ENCODE data around the gene MACF1.
"Not testable (repeated sequence)": the region's sequence is repeated elsewhere in the genome, so short reads cannot be mapped to it uniquely, and the experiment has no call there.

Gene MACF1

DNA sequence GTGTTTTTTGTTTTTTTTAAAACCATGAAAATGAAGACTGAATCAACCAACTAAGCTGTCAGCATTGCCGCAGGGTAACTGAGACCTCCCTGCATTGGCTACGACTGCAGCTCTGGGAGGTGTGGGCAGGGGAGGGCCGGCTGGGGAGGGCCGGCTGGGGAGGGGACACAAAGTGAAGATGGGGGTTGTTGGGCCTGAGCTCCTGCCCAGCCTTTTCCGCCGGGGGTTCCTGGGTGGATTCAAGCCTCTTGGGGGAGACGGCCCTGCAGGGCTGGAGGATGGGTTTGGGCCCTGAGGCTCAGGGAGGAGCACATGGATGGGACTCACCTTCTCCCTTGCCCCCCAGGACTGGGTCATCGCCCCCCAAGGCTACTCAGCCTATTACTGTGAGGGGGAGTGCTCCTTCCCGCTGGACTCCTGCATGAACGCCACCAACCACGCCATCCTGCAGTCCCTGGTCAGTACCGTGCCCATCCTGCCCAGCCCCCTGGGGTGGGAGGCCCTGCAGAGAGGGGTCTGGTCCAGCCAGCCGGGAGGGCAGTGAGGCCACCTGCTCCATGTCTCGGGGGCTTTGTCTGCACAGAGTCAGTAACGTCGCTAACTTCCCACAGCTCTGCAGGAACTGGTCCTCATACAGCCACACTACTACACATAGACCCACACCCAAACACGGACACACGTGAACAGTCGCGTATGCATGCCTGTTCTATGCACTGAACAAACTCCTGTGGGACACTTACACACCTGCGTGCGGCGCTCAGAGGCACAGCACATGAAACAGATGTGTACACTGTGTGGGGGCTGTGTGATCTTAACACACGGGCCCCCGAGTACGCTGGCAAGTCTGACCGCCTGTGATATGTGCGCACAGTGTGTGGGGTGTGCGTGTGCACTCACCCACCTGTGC lies 318.4 kb downstream of the MACF1 start:
- DNase-seq = no peak

DNA sequence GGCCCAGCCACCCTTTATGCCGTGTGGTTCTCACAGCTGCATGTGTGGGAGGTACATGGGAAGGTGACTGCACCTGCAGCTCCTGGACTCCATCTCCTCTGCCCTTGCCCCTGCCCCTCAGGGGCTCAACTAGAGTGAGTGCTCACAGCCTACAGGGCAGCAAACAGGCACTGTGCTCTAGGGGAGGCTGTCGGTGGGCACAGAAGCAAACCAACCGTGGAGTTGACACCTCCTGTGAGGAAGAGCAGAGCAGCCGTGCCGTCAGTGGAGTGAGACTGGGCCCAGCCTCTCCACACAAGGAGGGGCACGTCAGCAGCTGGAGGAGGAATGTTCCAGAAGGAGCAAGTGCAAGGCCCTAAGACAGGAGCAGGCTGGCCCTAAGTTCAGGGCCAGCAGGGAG lies 319.7 kb downstream of the MACF1 start:
- no peak for DNase-seq

GRCh38 chr1:39524591-39525365 lies 320.3 kb downstream of the MACF1 start:
- DNase-seq = no peak

DNA sequence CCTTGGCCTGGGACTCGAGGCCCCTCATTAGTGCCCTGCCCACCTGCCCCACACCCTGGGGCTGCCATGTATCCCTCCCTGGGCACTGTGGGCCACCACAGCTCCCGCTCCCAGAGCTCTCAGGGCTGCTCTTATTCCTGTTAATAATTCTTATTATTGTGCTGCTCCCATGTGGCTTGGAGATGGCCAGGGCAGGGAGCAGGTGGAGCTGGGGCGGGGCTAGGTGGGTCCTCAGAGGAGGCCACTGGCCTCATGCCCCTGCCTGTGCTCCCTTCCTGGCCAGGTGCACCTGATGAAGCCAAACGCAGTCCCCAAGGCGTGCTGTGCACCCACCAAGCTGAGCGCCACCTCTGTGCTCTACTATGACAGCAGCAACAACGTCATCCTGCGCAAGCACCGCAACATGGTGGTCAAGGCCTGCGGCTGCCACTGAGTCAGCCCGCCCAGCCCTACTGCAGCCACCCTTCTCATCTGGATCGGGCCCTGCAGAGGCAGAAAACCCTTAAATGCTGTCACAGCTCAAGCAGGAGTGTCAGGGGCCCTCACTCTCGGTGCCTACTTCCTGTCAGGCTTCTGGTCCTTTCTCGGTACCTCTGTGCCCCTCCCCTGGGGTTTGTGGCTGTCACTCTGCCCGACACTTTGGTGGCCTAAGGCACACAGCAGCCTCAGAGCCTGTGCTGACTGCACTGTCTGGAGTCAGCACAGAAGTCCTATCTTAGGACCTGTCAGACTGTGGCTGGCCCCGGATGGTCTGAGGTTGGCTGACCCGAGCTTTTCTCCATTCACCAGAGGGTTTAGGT lies 321.1 kb downstream of the MACF1 start:
- no peak for DNase-seq

DNA sequence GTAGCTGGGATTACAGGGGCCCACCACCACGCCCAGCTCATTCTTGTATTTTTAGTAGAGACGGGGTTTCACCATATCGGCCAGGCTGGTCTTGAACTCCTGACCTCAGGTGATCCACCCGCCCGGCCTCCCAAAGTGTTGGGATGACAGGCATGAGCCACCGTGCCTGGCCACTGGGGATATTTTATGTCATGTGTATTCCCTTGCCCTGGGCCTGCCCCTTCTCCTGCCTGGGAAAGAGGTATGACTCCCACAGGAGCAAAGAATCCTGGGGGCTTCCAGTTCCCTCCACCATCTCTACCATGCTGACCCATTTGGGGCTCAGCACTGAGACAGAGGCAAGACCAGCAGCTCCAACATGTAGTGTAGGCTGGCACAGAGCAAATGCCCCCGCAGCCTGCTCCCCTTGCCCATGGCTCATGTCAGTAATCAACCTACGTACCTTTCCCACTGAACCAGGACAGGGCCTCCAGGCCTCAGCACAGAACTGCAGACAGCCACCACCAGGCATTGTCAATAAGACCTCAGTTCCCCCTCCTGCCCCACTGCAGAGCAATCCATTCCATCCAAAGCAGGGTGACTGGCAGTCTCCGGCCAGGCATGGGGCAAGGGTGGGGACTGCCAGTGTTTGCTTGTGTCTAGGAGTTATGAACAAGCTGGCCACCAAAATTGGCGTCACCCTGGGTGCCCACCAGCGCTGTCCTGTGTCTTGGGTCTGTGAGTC lies 322.1 kb downstream of the MACF1 start:
- DNase-seq = no peak

DNA sequence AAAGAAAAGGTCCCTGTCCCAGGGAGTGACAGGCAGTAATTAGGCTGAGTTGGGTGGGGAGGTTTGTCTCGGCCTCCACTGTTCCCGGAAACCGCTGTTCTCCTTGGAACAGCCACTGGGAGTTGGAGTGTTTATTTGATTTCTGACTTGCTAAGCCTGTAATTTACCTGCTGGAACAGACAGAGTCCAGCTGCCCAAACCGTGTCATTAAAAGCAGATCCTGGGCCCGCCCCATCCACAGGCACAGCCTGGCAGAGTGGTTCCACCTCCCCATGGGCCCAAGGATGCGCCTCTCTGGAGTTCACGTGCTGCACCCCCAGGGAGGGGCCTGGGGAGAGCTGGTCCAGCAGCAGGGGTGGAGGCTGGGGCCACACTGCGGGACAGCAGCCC lies 322.7 kb downstream of the MACF1 start:
- DNase-seq = not testable (repeated sequence)

- DNase-seq = no peak
Observed at GRCh38 chr1:39528082-39528481, 323.6 kb downstream of the MACF1 start.

DNA sequence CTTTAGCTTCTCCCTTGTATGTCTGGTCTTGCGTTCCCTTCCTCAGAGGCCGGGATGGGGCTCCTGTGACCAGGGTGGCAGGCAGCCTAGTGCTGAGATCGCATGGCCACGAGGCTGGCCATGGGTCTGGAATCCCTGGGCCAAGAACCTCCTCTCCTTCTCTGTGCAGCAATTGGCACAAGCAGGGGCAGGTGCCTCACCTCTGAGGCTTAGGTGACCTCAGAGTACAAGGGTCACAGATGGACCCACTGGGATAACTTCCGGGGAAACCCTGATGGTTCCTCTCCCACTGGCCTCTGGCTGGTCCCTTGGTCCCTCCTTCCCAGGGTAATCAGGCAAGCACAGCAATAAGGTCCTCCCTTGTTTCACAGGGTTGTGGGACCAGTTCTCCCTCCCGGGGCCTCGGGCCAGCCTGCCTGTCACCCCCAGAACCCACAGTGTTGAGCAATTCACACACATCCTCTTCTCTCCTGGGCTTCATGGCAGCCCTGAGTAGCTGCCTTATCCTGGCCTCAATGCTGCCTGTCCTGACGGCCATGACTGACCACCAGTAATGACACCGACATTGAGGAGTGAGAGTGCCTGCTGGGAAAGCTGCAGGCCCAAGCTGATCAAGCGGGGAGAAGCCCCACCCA lies 325.5 kb downstream of the MACF1 start:
- no peak for DNase-seq

- no peak for DNase-seq
Observed at GRCh38 chr1:39531526-39531925, 327.0 kb downstream of the MACF1 start.

GRCh38 chr1:39533442-39533841 lies 328.9 kb downstream of the MACF1 start:
- DNase-seq = no peak
